PC-3 (cell line): ENCODE measurements around the gene SOAT1. TPM values are rescaled to one million over a fixed set of nuclear protein-coding genes. Genes with fewer than 3 reads are reported as not detected.

Source experiments
- ATAC-seq: fragments of 200-7000 bp; cut with Tn5 transposase; 2 replicates; pipeline ENCODE4 v1.9.1; 2020; ENCODE audit warnings: mild to moderate bottlenecking, moderate library complexity
- BruUV-seq: library from RNA; stranded (reverse); fragments of 400-500 nt; replicated peaks from 2 replicates; lab custom pipeline; 2021; lab: Mats Ljungman, UMichigan
- CTCF ChIA-PET: fragments of 300-600 bp; sonication (Branson Sonifier 250); formaldehyde crosslinking; loops from one replicate; lab custom pipeline; 2022; ENCODE audit warnings: antibody characterized with exemption; lab: Charles Lee
- POLR2A ChIA-PET: fragments of 300-600 bp; sonication (Branson Sonifier 250); formaldehyde crosslinking; loops from one replicate; lab custom pipeline; 2022; ENCODE audit warnings: antibody characterized with exemption; ENCODE audit not compliant: unreplicated experiment; lab: Charles Lee
- DNase-seq: peaks from one replicate; pipeline ENCODE4 v3.0.0-alpha.2; 2015
- H2AFZ ChIP-seq: fragments of 300-600 bp; sonication (generic); 2 replicates; pipeline ENCODE4 v1.6.0; 2016; ENCODE audit warnings: antibody characterized with exemption, low read length
- H3F3A ChIP-seq: fragments of 300-600 bp; sonication (generic); one replicate; pipeline ENCODE4 v1.6.0; 2017; ENCODE audit warnings: antibody characterized with exemption, low read length, control low read depth, mild to moderate bottlenecking; ENCODE audit not compliant: unreplicated experiment
- H3K27ac ChIP-seq: fragments of 300-600 bp; sonication (generic); 2 replicates; pipeline ENCODE4 v1.5.1; 2016; ENCODE audit warnings: mild to moderate bottlenecking, low read length
- H3K27me3 ChIP-seq: fragments of 300-600 bp; sonication (generic); 2 replicates; pipeline ENCODE4 v1.6.1; 2016; ENCODE audit warnings: low read length, mixed read lengths
- H3K36me3 ChIP-seq: fragments of 300-600 bp; sonication (generic); 2 replicates; pipeline ENCODE4 v1.6.1; 2016; ENCODE audit warnings: low read depth, mixed run types, low read length, mixed read lengths
- H3K4me1 ChIP-seq: fragments of 300-600 bp; sonication (generic); 2 replicates; pipeline ENCODE4 v1.5.1; 2016; ENCODE audit warnings: low read length; ENCODE audit not compliant: insufficient read depth
- H3K4me2 ChIP-seq: fragments of 300-600 bp; sonication (generic); 2 replicates; pipeline ENCODE4 v1.6.0; 2016; ENCODE audit warnings: low read length
- H3K4me3 ChIP-seq: fragments of 300-600 bp; sonication (generic); 2 replicates; pipeline ENCODE4 v1.5.1; 2016; ENCODE audit warnings: mild to moderate bottlenecking, low read length, mixed read lengths
- H3K79me2 ChIP-seq: fragments of 300-600 bp; sonication (generic); 2 replicates; pipeline ENCODE4 v1.6.1; 2017; ENCODE audit warnings: low read length, mixed read lengths
- H3K9ac ChIP-seq: fragments of 300-600 bp; sonication (generic); 2 replicates; pipeline ENCODE4 v1.6.0; 2016; ENCODE audit warnings: mild to moderate bottlenecking, low read length
- H3K9me2 ChIP-seq: fragments of 300-600 bp; sonication (generic); replicated peaks from 2 replicates; pipeline ENCODE4 v1.6.1; 2016; ENCODE audit warnings: mixed run types, low read length, mixed read lengths
- H3K9me3 ChIP-seq: fragments of 300-600 bp; sonication (generic); 2 replicates; pipeline ENCODE4 v1.6.1; 2016; ENCODE audit warnings: low read length, mixed read lengths
- H4K20me1 ChIP-seq: fragments of 300-600 bp; sonication (generic); 2 replicates; pipeline ENCODE4 v1.6.1; 2016; ENCODE audit warnings: low read length, mixed read lengths
- EZH2 ChIP-seq: fragments of 300-600 bp; sonication (generic); IDR thresholded peaks from one replicate; pipeline ENCODE4 v1.6.1; 2017; ENCODE audit warnings: antibody characterized with exemption, mild to moderate bottlenecking, low read length; ENCODE audit not compliant: unreplicated experiment
- EZH2phosphoT487 ChIP-seq: fragments of 300-600 bp; sonication (generic); IDR thresholded peaks from 2 replicates; pipeline ENCODE4 v1.6.1; 2018; ENCODE audit warnings: mild to moderate bottlenecking, antibody characterized with exemption, low read length, borderline replicate concordance
- intact Hi-C: fragments of 100-400 bp; cut with micrococcal nuclease; formaldehyde crosslinking; loops from 2 replicates; pipeline ENCODE4 v1.9.0; 2023
- total RNA-seq: library from RNA; depleted of rRNA; stranded (reverse); fragments of >200 nt; gene quantifications from 2 replicates; pipeline ENCODE4 v1.2.3, GENCODE V29; 2014
- TF ChIP-seq, protein P1 (sequence below): fragments of 300-600 bp; sonication (generic); conservative IDR thresholded peaks from 2 replicates; pipeline ENCODE4 v1.5.1; 2017; ENCODE audit warnings: antibody characterized with exemption, low read depth, mild to moderate bottlenecking, low read length

Gene SOAT1
- total RNA-seq, 1 experiment from 2014 or later: 10.5 TPM

DNA sequence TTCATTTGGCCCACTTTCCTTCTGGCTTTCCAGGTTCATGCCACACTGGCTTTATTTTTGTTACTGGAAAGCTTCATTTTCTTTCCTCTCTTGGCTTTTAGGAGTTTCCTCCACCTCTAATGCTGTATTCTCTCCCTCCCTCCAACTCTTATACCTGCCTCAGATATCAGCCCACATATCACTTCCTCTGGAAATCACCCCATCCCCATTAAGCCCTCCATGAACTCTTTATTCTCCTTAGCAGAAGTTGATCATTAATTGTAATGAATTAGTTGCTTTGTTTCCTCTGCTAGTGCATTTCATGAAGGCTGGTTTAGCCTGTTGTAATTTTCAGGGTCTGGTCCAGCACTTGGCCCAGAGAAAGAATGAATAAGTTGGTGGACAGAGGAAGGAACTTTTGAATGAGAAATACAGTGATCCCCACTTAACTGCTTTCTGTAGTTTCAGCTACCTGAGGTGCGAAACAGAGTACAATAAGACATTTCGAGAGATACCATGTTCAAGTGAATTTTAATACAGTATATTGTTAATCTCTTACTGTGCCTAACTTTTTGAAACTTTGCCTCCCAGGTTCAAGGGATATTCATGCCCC is 1.7 kb downstream of the SOAT1 start:
- intact Hi-C loops: no loop called here
- H3K27ac ChIP-seq: peak overlapping the region; percentile 64

GRCh38 chr1:179296356-179297104 is 2.9 kb downstream of the SOAT1 start:
- TF ChIP-seq EZH2phosphoT487: no peak
- H3K9me3 ChIP-seq: no peaks in the 10 kb centered on the region
- BruUV-seq: no TSS peak
- ChIA-PET POLR2A (no interaction called here), CTCF (no interaction called here)
- no peaks in the 10 kb centered on the region for H3F3A ChIP-seq
- no peak overlapping the region for H3K9ac ChIP-seq
- no peaks in the 10 kb centered on the region for H3K36me3 ChIP-seq
- intact Hi-C loops: no loop called here
- peaks cover 20% of the 10 kb centered on the region for H3K4me1 ChIP-seq
- DNase-seq (no peak), ATAC-seq (no peak)
- H3K27me3 ChIP-seq: no peaks in the 10 kb centered on the region
- H3K4me2 ChIP-seq: no peak overlapping the region
- H2AFZ ChIP-seq: no peak overlapping the region
- H3K79me2 ChIP-seq: peaks cover 54% of the 10 kb centered on the region
- no peak overlapping the region for H3K4me3 ChIP-seq
- no peaks in the 10 kb centered on the region for H3K9me2 ChIP-seq
- H3K27ac ChIP-seq: no peak overlapping the region
- H4K20me1 ChIP-seq: no peaks in the 10 kb centered on the region

More for the DNA sequence above, 1.7 kb downstream of the SOAT1 start:
- H3K9ac ChIP-seq: peak overlapping the region; percentile 69
- TF ChIP-seq EZH2: no peak
- no peak for TF ChIP-seq EZH2phosphoT487
- TF ChIP-seq, protein P1, sequence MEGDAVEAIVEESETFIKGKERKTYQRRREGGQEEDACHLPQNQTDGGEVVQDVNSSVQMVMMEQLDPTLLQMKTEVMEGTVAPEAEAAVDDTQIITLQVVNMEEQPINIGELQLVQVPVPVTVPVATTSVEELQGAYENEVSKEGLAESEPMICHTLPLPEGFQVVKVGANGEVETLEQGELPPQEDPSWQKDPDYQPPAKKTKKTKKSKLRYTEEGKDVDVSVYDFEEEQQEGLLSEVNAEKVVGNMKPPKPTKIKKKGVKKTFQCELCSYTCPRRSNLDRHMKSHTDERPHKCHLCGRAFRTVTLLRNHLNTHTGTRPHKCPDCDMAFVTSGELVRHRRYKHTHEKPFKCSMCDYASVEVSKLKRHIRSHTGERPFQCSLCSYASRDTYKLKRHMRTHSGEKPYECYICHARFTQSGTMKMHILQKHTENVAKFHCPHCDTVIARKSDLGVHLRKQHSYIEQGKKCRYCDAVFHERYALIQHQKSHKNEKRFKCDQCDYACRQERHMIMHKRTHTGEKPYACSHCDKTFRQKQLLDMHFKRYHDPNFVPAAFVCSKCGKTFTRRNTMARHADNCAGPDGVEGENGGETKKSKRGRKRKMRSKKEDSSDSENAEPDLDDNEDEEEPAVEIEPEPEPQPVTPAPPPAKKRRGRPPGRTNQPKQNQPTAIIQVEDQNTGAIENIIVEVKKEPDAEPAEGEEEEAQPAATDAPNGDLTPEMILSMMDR: no peak
- H3K27me3 ChIP-seq: no peaks in the 10 kb centered on the region
- POLR2A ChIA-PET: no interaction called here
- no peaks in the 10 kb centered on the region for H3K36me3 ChIP-seq
- no peak for ATAC-seq
- no peaks in the 10 kb centered on the region for H3K9me3 ChIP-seq
- H3K79me2 ChIP-seq: peaks cover 50% of the 10 kb centered on the region
- H3K4me1 ChIP-seq: peaks cover 20% of the 10 kb centered on the region
- H3K9me2 ChIP-seq: no peaks in the 10 kb centered on the region
- no peak for DNase-seq
- H4K20me1 ChIP-seq: no peaks in the 10 kb centered on the region
- H3F3A ChIP-seq: no peaks in the 10 kb centered on the region
- peak overlapping the region; percentile 96; the same call in 1 of the 2 replicates for H2AFZ ChIP-seq
- H3K4me2 ChIP-seq: peak overlapping the region; percentile 95
- CTCF ChIA-PET: no interaction called here
- H3K4me3 ChIP-seq: peak overlapping the region; percentile 85
- BruUV-seq: no TSS peak

GRCh38 chr1:179297105-179297378 is 3.4 kb downstream of the SOAT1 start:
- Histone ChIP-seq H3K4me3 (no peak overlapping the region), H4K20me1 (no peaks in the 10 kb centered on the region), H3K9me3 (no peaks in the 10 kb centered on the region), H3K9me2 (no peaks in the 10 kb centered on the region), H3K4me1 (peaks cover 18% of the 10 kb centered on the region), H3K9ac (no peak overlapping the region), H3K27me3 (no peaks in the 10 kb centered on the region), H3K79me2 (peaks cover 54% of the 10 kb centered on the region), H3K27ac (no peak overlapping the region), H3K36me3 (no peaks in the 10 kb centered on the region), H3K4me2 (no peak overlapping the region), H2AFZ (no peak overlapping the region), H3F3A (no peaks in the 10 kb centered on the region)
- BruUV-seq: no TSS peak
- ChIA-PET POLR2A (no interaction called here), CTCF (no interaction called here)
- no peak for DNase-seq
- intact Hi-C loops: no loop called here
- no peak for TF ChIP-seq EZH2phosphoT487
- TF ChIP-seq EZH2: no peak
- TF ChIP-seq, protein P1: no peak
- no peak for ATAC-seq
